Upper lobe of left lung (tissue), 6 donors: Measurements from ENCODE around the gene M1AP. TPM values are rescaled to one million over a fixed set of nuclear protein-coding genes. Genes with fewer than 3 reads are reported as not detected.

Source experiments
- ATAC-seq, 2 donors: fragments of 200-7000 bp; cut with Tn5 transposase; one replicate each; pipeline ENCODE4 v1.9.1; 2022; ENCODE audit warnings: mild to moderate bottlenecking in 2 of 2, moderate library complexity in 2 of 2; ENCODE audit not compliant: low FRiP score in 2 of 2
- DNase-seq, 2 donors: peaks; one replicate each; pipeline ENCODE4 v3.0.0-alpha.2; 2019 to 2020
- H3K27ac ChIP-seq, 4 donors: fragments of 200-600 bp; sonication (generic); one replicate each; pipeline ENCODE4 v1.5.1; 2016 to 2019
- H3K27me3 ChIP-seq, 4 donors: fragments of 200-600 bp; sonication (generic); one replicate each; pipeline ENCODE4 v1.5.1; 2017 to 2019
- H3K36me3 ChIP-seq, 4 donors: fragments of 200-600 bp; sonication (generic); one replicate each; pipeline ENCODE4 v1.5.1; 2016 to 2019
- H3K4me1 ChIP-seq, 4 donors: fragments of 200-600 bp; sonication (generic); one replicate each; pipeline ENCODE4 v1.5.1; 2018 to 2019
- H3K4me3 ChIP-seq, 4 donors: fragments of 200-600 bp; sonication (generic); one replicate each; pipeline ENCODE4 v1.5.1; 2017 to 2019; ENCODE audit warnings: mild to moderate bottlenecking in 2 of 4, moderate library complexity in 1 of 4
- H3K9me3 ChIP-seq, 4 donors: fragments of 200-600 bp; sonication (generic); one replicate each; pipeline ENCODE4 v1.5.1; 2018 to 2019
- EP300 ChIP-seq, 4 donors: sonication (generic); formaldehyde crosslinking; IDR thresholded peaks; one replicate each; pipeline ENCODE4 v1.5.1; 2017; ENCODE audit warnings: antibody characterized with exemption in 4 of 4, control low read depth in 2 of 4
- POLR2A ChIP-seq, 4 donors: fragments of 450-650 bp; IDR thresholded peaks; one replicate each; pipeline ENCODE4 v1.5.1; 2016 to 2017; ENCODE audit warnings: antibody characterized with exemption in 4 of 4, mild to moderate bottlenecking in 2 of 4
- POLR2AphosphoS5 ChIP-seq, 2 donors: sonication (generic); formaldehyde crosslinking; IDR thresholded peaks; one replicate each; pipeline ENCODE4 v1.5.1; 2017; ENCODE audit warnings: antibody characterized with exemption in 2 of 2
- WGBS, 2 donors: methylation state at CpG; one replicate each; pipeline ENCODE4 v1.1.5; 2017 to 2018; 5-methylcytosine and 5-hydroxymethylcytosine counted together
- total RNA-seq, 6 donors: library from RNA; depleted of rRNA in 4 of 6; stranded (reverse); fragments of >200 nt in 4 of 6; gene quantifications; one replicate each; pipeline versions ENCODE4 v1.1.0 to v1.2.1, GENCODE V29; 2016 to 2021
- TF ChIP-seq, protein P1 (sequence below), 6 experiments: fragments of 450-650 bp in 4 of 6; fragments of 200-600 bp in 2 of 6; sonication (generic) in 2 of 6; IDR thresholded peaks; one replicate each; pipeline ENCODE4 v1.5.1; 2016 to 2019; ENCODE audit warnings: antibody characterized with exemption in 6 of 6
- donor health status: DM: no; HTN: no; CAD: no; lungs with moderate emphysema.
- donor health status: DM: no; HTN: yes; CAD: no; lungs with severe emphysema.

M1AP gene
- total RNA-seq, 6 donors from 2014 or later = 0.91 to 6.3 (median 2.2) TPM; not detected in 2

DNA sequence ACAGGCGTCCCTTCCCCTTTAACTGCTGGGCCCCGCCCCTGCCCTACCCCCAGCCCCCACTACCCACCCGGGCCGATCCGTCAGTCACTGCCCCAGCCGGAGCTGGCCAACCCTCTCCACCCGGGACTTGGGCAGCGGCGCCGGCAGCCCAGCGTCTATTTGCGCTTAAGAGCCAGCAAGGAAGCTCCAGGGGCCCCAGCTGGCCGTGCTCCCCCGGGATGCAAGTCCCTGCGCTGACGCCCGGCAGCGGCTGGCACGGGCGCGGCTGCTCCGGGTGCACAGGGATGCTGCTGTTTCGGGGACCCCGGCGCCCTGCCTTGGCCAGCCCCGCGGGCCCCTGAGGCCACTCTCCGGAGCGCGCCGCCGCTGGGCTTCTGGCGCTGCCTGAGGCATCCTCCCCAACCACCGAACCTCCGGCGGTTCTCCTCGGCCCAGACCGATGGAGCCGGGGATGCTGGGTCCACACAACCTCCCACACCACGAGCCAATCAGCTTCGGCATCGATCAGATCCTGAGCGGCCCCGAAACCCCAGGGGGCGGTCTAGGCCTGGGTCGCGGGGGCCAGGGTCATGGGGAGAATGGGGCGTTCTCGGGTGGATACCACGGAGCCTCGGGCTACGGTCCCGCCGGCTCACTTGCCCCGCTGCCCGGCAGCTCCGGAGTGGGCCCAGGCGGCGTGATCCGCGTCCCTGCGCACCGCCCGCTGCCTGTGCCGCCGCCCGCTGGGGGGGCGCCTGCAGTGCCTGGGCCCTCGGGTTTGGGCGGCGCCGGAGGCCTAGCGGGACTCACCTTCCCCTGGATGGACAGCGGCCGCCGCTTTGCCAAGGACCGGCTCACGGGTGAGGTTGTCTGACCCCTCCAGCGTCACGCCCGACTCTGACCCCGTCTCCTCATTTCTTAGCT lies 133.5 kb downstream of the M1AP start, which contains the start of gene TLX2:
TLX2 (plus strand) TSS at position 83 of the 903 bp plus-strand sequence; CDS start at position 440, 357 bp downstream.
- H3K9me3 ChIP-seq = no peaks in the 10 kb centered on the region
- no peak for TF ChIP-seq POLR2AphosphoS5 (IDR thresholded peaks at IDR 0.05)
- TF ChIP-seq POLR2A (IDR thresholded peaks at IDR 0.05) = no peak
- TF ChIP-seq, protein P1, sequence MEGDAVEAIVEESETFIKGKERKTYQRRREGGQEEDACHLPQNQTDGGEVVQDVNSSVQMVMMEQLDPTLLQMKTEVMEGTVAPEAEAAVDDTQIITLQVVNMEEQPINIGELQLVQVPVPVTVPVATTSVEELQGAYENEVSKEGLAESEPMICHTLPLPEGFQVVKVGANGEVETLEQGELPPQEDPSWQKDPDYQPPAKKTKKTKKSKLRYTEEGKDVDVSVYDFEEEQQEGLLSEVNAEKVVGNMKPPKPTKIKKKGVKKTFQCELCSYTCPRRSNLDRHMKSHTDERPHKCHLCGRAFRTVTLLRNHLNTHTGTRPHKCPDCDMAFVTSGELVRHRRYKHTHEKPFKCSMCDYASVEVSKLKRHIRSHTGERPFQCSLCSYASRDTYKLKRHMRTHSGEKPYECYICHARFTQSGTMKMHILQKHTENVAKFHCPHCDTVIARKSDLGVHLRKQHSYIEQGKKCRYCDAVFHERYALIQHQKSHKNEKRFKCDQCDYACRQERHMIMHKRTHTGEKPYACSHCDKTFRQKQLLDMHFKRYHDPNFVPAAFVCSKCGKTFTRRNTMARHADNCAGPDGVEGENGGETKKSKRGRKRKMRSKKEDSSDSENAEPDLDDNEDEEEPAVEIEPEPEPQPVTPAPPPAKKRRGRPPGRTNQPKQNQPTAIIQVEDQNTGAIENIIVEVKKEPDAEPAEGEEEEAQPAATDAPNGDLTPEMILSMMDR (IDR thresholded peaks at IDR 0.05) = no peak
- no peak for TF ChIP-seq EP300 (IDR thresholded peaks at IDR 0.05)
- peak within 1 kb of the TSS in 1 of 4 donors; percentile 49 for H3K4me3 ChIP-seq
- peak in 1 of 2 donors; percentile 86 for DNase-seq
- no peak within 1 kb of the TSS for H3K27ac ChIP-seq
- H3K4me1 ChIP-seq = peaks cover 25 to 31% (median 29%) of the 10 kb centered on the region in 4 donors
- peaks cover 6 to 62% (median 44%) of the 10 kb centered on the region in 4 donors for H3K27me3 ChIP-seq
- peak in 1 of 2 donors; percentile 9 for ATAC-seq
- WGBS, 2 donors = 0 to 5% methylated on average over 2 to 37 of the region's 82 CpGs
- H3K36me3 ChIP-seq = no peaks in the 10 kb centered on the region

DNA sequence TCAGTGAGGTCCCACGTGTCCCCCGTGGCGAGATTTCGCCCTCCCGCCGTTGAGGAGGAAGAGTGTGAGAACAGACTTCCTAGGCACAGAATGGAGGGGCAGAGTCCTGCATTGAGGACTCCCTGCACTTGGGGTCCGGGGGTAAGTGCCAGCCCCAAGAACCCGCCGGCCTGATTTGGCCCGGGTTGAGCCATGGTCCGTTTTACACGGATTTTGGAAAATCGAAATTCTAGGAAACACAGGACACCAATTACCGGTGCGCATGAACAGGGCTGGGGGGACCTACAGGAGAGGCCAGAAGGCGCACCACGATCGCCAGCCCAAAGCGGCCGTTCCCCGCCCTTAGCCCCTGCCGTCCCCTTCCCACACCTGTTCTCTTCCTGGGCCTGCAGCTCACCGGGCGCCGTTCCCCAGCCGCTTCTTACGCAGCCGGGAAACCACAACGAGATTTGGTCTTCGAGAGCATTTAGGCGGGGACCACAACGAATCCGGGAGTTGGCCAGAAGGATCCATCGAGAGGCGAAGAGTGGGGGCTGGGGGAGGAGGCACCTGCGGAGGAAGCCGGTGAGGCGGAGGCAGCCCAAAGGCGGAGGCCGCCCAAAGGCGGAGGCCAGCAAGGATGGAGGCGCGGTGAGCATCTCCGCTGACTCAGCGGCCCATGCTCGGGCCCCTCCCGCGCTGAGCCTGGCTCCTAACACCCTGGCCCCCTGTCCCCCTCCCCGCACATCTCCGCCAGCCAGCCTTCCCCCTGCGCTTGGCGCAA lies 134.3 kb downstream of the M1AP start:
- 9 to 11% methylated on average over 32 to 46 of the region's 52 CpGs for WGBS, 2 donors
- H3K27me3 ChIP-seq = peaks cover 6 to 62% (median 44%) of the 10 kb centered on the region in 4 donors
- H3K9me3 ChIP-seq = no peaks in the 10 kb centered on the region
- H3K27ac ChIP-seq = no peak overlapping the region
- H3K4me1 ChIP-seq = peaks cover 25 to 31% (median 29%) of the 10 kb centered on the region in 4 donors
- ATAC-seq (no peak), DNase-seq (peak in 1 of 2 donors; percentile 72)
- TF ChIP-seq, protein P1 (IDR thresholded peaks at IDR 0.05) = no peak
- peak; percentile 31 to 46 for TF ChIP-seq POLR2AphosphoS5 (IDR thresholded peaks at IDR 0.05)
- peak overlapping the region in 1 of 4 donors; percentile 5 for H3K4me3 ChIP-seq
- no peaks in the 10 kb centered on the region for H3K36me3 ChIP-seq

DNA sequence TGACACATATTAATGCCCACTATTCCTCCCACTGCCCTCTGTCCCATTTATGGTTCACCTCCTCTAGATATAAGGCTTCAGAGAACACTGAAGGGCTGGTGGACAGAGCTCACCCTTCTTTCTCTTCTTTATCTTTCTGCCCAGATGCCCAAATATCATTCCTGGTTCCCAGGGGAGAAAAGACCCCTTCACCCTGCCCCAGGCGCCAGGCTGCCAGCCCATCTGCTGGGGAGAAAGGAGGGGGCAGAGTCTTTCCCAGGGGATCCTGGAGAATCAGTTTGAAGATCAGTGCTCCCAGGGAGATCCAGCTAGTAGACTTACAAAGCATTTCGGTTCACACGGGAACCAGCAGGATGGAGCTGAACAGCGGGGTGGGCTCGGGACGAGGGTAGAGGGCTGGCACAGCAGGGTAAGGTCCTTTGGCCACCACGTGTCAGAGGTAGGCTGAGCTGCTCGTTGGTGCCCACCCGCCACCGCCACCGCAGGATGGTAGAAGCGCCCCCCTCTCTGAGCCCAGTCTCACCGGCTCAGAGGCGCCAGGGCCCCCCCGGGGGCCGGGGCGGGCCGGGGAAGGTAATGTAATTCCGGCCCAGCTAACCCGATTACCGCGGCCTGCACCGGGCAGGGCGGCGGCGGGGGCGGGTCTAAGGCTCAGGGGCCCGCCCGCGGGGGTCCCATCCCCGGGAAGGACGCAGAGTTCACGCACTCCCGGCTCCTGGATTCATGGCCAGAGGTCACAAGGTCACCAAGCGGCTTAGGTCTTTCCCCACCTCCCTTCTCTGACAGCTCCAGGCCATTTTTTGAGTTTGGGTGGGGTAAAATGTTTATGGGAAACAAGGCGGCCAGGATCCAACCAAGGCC lies 135.2 kb downstream of the M1AP start:
- Histone ChIP-seq H3K4me3 (no peak overlapping the region), H3K4me1 (peaks cover 30 to 35% (median 33%) of the 10 kb centered on the region in 4 donors), H3K36me3 (no peaks in the 10 kb centered on the region), H3K27me3 (peaks cover 6 to 62% (median 44%) of the 10 kb centered on the region in 4 donors), H3K9me3 (no peaks in the 10 kb centered on the region), H3K27ac (no peak overlapping the region)
- TF ChIP-seq POLR2AphosphoS5 (IDR thresholded peaks at IDR 0.05) (no peak), EP300 (IDR thresholded peaks at IDR 0.05) (no peak), POLR2A (IDR thresholded peaks at IDR 0.05) (no peak)
- TF ChIP-seq, protein P1 (IDR thresholded peaks at IDR 0.05) = no peak
- DNase-seq (peak in 1 of 2 donors; percentile 73), ATAC-seq (no peak)
- WGBS, 2 donors = 4 to 23% methylated on average over 8 to 9 of the region's 36 CpGs
